ENCODE results near the gene FANCE. TPM values are rescaled to one million over a fixed set of nuclear protein-coding genes. Genes with fewer than 3 reads are reported as not detected.

The FANCE gene
- total and polyA plus RNA-seq, 2 experiments from 2014 or later = 4.1 to 8.7 TPM

- WGBS (ENCODE audit: low lambda C conversion rate, missing lambda C conversion rate) = 29% methylated on average over 14 of the region's 20 CpGs
- Histone ChIP-seq H3K27me3 (no peaks in the 10 kb centered on the region), H2AFZ (no peak overlapping the region), H3K36me3 (replicated peaks; ENCODE audit: insufficient read depth, low read depth) (no peaks in the 10 kb centered on the region), H3K79me2 (peaks cover 15% of the 10 kb centered on the region), H3K27ac (no peak overlapping the region), H3K4me1 (ENCODE audit: insufficient read depth) (peaks cover 16% of the 10 kb centered on the region), H3K4me2 (peak overlapping the region; percentile 94), H4K20me1 (ENCODE audit: insufficient read depth, poor library complexity, severe bottlenecking) (no peaks in the 10 kb centered on the region), H3K4me3 (no peak overlapping the region), H3K9me2 (replicated peaks; ENCODE audit: insufficient read depth) (no peaks in the 10 kb centered on the region), H3K9me3 (ENCODE audit: low read depth) (no peaks in the 10 kb centered on the region)
- no peak for DNase-seq (ENCODE audit: low spot score)
- TF ChIP-seq, protein P1, sequence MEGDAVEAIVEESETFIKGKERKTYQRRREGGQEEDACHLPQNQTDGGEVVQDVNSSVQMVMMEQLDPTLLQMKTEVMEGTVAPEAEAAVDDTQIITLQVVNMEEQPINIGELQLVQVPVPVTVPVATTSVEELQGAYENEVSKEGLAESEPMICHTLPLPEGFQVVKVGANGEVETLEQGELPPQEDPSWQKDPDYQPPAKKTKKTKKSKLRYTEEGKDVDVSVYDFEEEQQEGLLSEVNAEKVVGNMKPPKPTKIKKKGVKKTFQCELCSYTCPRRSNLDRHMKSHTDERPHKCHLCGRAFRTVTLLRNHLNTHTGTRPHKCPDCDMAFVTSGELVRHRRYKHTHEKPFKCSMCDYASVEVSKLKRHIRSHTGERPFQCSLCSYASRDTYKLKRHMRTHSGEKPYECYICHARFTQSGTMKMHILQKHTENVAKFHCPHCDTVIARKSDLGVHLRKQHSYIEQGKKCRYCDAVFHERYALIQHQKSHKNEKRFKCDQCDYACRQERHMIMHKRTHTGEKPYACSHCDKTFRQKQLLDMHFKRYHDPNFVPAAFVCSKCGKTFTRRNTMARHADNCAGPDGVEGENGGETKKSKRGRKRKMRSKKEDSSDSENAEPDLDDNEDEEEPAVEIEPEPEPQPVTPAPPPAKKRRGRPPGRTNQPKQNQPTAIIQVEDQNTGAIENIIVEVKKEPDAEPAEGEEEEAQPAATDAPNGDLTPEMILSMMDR (IDR thresholded peaks at IDR 0.05; ENCODE audit: poor library complexity) = no peak
- no peak for TF ChIP-seq EZH2 (IDR thresholded peaks at IDR 0.05; ENCODE audit: borderline replicate concordance)
- TF ChIP-seq EZH2phosphoT487 (IDR thresholded peaks at IDR 0.05; ENCODE audit: low read depth, severe bottlenecking, unreplicated experiment) = no peak
Measured at GRCh38 chr6:35451354-35452182, 570 bp upstream of the FANCE start.

- H4K20me1 ChIP-seq (ENCODE audit: insufficient read depth, poor library complexity, severe bottlenecking) = no peaks in the 10 kb centered on the region
- TF ChIP-seq, protein P1 (IDR thresholded peaks at IDR 0.05; ENCODE audit: poor library complexity) = no peak
- TF ChIP-seq EZH2 (IDR thresholded peaks at IDR 0.05; ENCODE audit: borderline replicate concordance) = no peak
- no peak for TF ChIP-seq EZH2phosphoT487 (IDR thresholded peaks at IDR 0.05; ENCODE audit: low read depth, severe bottlenecking, unreplicated experiment)
- no peaks in the 10 kb centered on the region for H3K9me2 ChIP-seq (replicated peaks; ENCODE audit: insufficient read depth)
- no peak overlapping the region for H3K4me3 ChIP-seq
- no peaks in the 10 kb centered on the region for H3K27me3 ChIP-seq
- peak overlapping the region; percentile 79 for H3K27ac ChIP-seq
- peak overlapping the region; percentile 73 for H2AFZ ChIP-seq
- no peaks in the 10 kb centered on the region for H3K36me3 ChIP-seq (replicated peaks; ENCODE audit: insufficient read depth, low read depth)
- no peaks in the 10 kb centered on the region for H3K9me3 ChIP-seq (ENCODE audit: low read depth)
- no peak for DNase-seq (ENCODE audit: low spot score)
- peak overlapping the region; percentile 94 for H3K4me2 ChIP-seq
- peaks cover 15% of the 10 kb centered on the region for H3K79me2 ChIP-seq
- WGBS (ENCODE audit: low lambda C conversion rate, missing lambda C conversion rate) = 49% methylated on average over 3 of the region's 3 CpGs
- H3K4me1 ChIP-seq (ENCODE audit: insufficient read depth) = peaks cover 16% of the 10 kb centered on the region
Measured at GRCh38 chr6:35453236-35453635, 1.1 kb downstream of the FANCE start.

GRCh38 chr6:35454391-35455110 lies 2.4 kb downstream of the FANCE start:
- Histone ChIP-seq H3K27ac (peak overlapping the region; percentile 7), H2AFZ (no peak overlapping the region), H3K4me2 (peak overlapping the region; percentile 94), H3K9me3 (ENCODE audit: low read depth) (no peaks in the 10 kb centered on the region), H3K9me2 (replicated peaks; ENCODE audit: insufficient read depth) (no peaks in the 10 kb centered on the region), H3K4me1 (ENCODE audit: insufficient read depth) (peaks cover 16% of the 10 kb centered on the region), H3K79me2 (peaks cover 15% of the 10 kb centered on the region), H3K4me3 (no peak overlapping the region), H3K36me3 (replicated peaks; ENCODE audit: insufficient read depth, low read depth) (no peaks in the 10 kb centered on the region), H4K20me1 (ENCODE audit: insufficient read depth, poor library complexity, severe bottlenecking) (no peaks in the 10 kb centered on the region), H3K27me3 (no peaks in the 10 kb centered on the region)
- TF ChIP-seq EZH2phosphoT487 (IDR thresholded peaks at IDR 0.05; ENCODE audit: low read depth, severe bottlenecking, unreplicated experiment) (no peak), EZH2 (IDR thresholded peaks at IDR 0.05; ENCODE audit: borderline replicate concordance) (no peak)
- TF ChIP-seq, protein P1 (IDR thresholded peaks at IDR 0.05; ENCODE audit: poor library complexity) = no peak
- WGBS (ENCODE audit: low lambda C conversion rate, missing lambda C conversion rate) = 76% methylated on average over 9 of the region's 9 CpGs
- DNase-seq (ENCODE audit: low spot score) = no peak

Measured in hepatocyte (in vitro differentiated cells).